DND-41 (cell line): ENCODE data around the gene UBXN1.

Experiments used
- EZH2 ChIP-seq: IDR thresholded peaks from 3 replicates; pipeline ENCODE4 v1.6.1; 2012; ENCODE audit warnings: borderline replicate concordance, low read depth, mild to moderate bottlenecking, moderate library complexity, low read length, inconsistent platforms; ENCODE audit not compliant: severe bottlenecking
- TF ChIP-seq, protein P1 (sequence below): IDR thresholded peaks from 2 replicates; pipeline ENCODE4 v1.5.1; 2012; ENCODE audit warnings: borderline replicate concordance, low read length, moderate library complexity, mild to moderate bottlenecking; ENCODE audit not compliant: poor library complexity, severe bottlenecking; ENCODE audit errors: extremely low read depth

DNA sequence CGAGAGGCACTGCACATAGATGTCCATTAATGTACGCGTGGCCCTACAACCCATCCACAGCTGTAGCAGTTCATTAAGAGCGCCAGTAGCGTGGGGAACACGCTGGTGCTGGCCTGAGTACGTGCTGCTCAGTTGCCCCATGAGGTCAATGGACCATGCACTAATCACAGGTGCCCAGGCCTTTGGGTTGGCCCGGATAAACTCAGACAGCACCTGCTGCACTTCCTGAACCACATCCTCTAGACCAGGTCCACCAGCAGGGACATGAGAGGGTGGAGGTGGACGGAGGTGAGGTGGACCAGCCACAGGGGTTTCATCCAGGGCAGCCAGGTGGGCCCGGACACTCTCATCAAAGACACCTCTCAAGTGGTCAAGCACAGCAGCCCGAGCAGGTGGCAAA is 29.4 kb downstream of the UBXN1 start:
- TF ChIP-seq, protein P1, sequence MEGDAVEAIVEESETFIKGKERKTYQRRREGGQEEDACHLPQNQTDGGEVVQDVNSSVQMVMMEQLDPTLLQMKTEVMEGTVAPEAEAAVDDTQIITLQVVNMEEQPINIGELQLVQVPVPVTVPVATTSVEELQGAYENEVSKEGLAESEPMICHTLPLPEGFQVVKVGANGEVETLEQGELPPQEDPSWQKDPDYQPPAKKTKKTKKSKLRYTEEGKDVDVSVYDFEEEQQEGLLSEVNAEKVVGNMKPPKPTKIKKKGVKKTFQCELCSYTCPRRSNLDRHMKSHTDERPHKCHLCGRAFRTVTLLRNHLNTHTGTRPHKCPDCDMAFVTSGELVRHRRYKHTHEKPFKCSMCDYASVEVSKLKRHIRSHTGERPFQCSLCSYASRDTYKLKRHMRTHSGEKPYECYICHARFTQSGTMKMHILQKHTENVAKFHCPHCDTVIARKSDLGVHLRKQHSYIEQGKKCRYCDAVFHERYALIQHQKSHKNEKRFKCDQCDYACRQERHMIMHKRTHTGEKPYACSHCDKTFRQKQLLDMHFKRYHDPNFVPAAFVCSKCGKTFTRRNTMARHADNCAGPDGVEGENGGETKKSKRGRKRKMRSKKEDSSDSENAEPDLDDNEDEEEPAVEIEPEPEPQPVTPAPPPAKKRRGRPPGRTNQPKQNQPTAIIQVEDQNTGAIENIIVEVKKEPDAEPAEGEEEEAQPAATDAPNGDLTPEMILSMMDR = no peak
- no peak for TF ChIP-seq EZH2
